ENCODE data around the gene UBTF. TPM values are rescaled to one million over a fixed set of nuclear protein-coding genes. Genes with fewer than 3 reads are reported as not detected.
A peak's percentile ranks its signal among the peaks of the same experiment; 100 is the strongest.

The UBTF gene
- total and polyA plus RNA-seq, 2 donors (not counting 3 experiments of a cell fraction or from before 2014, with no cell fraction given) = 14.7 to 84.7 TPM

DNA sequence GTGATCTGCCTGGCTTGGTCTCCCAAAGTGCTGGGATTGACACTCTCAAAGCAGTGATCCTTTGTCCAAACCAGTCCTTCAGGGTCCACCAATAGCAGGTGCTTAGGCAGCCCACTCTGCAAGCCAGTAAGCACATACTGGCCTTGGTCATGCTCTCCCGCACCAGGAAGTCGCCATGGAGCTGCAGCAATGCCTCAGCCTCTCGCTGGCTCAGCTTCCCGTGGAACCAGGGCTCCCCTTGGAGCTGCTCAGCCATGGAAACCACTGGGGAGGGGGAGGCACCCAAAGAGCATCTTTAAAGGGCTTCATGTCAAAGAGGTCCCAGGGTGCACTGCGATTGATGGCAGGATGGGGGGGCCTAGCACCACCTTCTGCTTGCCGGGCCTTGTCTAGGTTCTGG, 9.6 kb upstream of the UBTF start:
- Histone ChIP-seq H3K4me2 (ENCODE audit: insufficient read depth, low read length) (no peak overlapping the region), H3K9ac (replicated peaks; ENCODE audit: extremely low read depth, insufficient read depth, low read length) (no peak overlapping the region), H3K9me1 (replicated peaks; ENCODE audit: control insufficient read depth, extremely low read depth, insufficient read depth, low read length) (no peaks in the 10 kb centered on the region), H3K4me3 (replicated peaks in 1 of 3; ENCODE audit: insufficient read depth in 1 of 3, low read depth in 1 of 3, low read length in 3 of 3) (no peak overlapping the region), H3K27me3 (ENCODE audit: control insufficient read depth in 2 of 2, insufficient read depth in 2 of 2, low read length in 2 of 2) (no peaks in the 10 kb centered on the region), H3K4me1 (ENCODE audit: control insufficient read depth, extremely low read depth, insufficient read depth, low read length) (peaks cover under 1% of the 10 kb centered on the region), H3K36me3 (ENCODE audit: control insufficient read depth in 2 of 2, extremely low read depth in 1 of 2, insufficient read depth in 2 of 2, low read length in 2 of 2) (no peaks in the 10 kb centered on the region), H4K20me1 (replicated peaks; ENCODE audit: control insufficient read depth, extremely low read depth, insufficient read depth, low read length) (no peaks in the 10 kb centered on the region), H3K27ac (ENCODE audit: insufficient read depth, low read depth, low read length) (no peak overlapping the region), H3K79me2 (ENCODE audit: control insufficient read depth, insufficient read depth, low read length) (no peaks in the 10 kb centered on the region), H3K9me3 (replicated peaks; ENCODE audit: control insufficient read depth, insufficient read depth, low read length) (no peaks in the 10 kb centered on the region), H2AFZ (ENCODE audit: low read depth, low read length) (no peak overlapping the region)
- FAIRE-seq (no peak), DNase-seq (ENCODE audit: low read depth, low spot score) (no peak)
- CTCF ChIA-PET = interaction anchor here (1.0 kb wide), 1 partner anchor 79 kb away, joined by 5 read pairs; the partner anchor contains the start of gene RUNDC3A
- BruUV-seq (replicated peaks) = no TSS peak
- intact Hi-C loops (cut with micrococcal nuclease) = no loop called here
- TF ChIP-seq POLR2AphosphoS5 (IDR thresholded peaks at IDR 0.05; ENCODE audit: insufficient read depth, low read depth, low read length) (no peak), JUN (IDR thresholded peaks at IDR 0.05; ENCODE audit: borderline replicate concordance, insufficient read depth, insufficient read length, low read depth) (no peak), GATA2 (IDR thresholded peaks at IDR 0.05; ENCODE audit: insufficient read depth, insufficient read length, low read depth, low read length) (no peak), MYC (IDR thresholded peaks at IDR 0.05; ENCODE audit: low read depth, low read length) (no peak)
- dilution Hi-C loops (cut with MboI; ENCODE audit: extremely low pct_ligation_motif_present, low sequenced_read_pairs) = no loop called here
- POLR2A ChIA-PET = no interaction called here

GRCh38 chr17:44223541-44224071, 4.1 kb upstream of the UBTF start:
- Histone ChIP-seq H3K4me1 (ENCODE audit: control insufficient read depth, extremely low read depth, insufficient read depth, low read length) (peaks cover 28% of the 10 kb centered on the region), H3K27me3 (ENCODE audit: control insufficient read depth in 2 of 2, insufficient read depth in 2 of 2, low read length in 2 of 2) (no peaks in the 10 kb centered on the region), H2AFZ (ENCODE audit: low read depth, low read length) (no peak overlapping the region), H3K27ac (ENCODE audit: insufficient read depth, low read depth, low read length) (peak overlapping the region; percentile 4), H3K79me2 (ENCODE audit: control insufficient read depth, insufficient read depth, low read length) (peaks cover 9% of the 10 kb centered on the region), H3K36me3 (ENCODE audit: control insufficient read depth in 2 of 2, extremely low read depth in 1 of 2, insufficient read depth in 2 of 2, low read length in 2 of 2) (no peaks in the 10 kb centered on the region), H3K4me2 (ENCODE audit: insufficient read depth, low read length) (no peak overlapping the region), H3K4me3 (replicated peaks in 1 of 3; ENCODE audit: insufficient read depth in 1 of 3, low read depth in 1 of 3, low read length in 3 of 3) (no peak overlapping the region), H3K9me1 (replicated peaks; ENCODE audit: control insufficient read depth, extremely low read depth, insufficient read depth, low read length) (no peaks in the 10 kb centered on the region), H3K9me3 (replicated peaks; ENCODE audit: control insufficient read depth, insufficient read depth, low read length) (no peaks in the 10 kb centered on the region), H4K20me1 (replicated peaks; ENCODE audit: control insufficient read depth, extremely low read depth, insufficient read depth, low read length) (no peaks in the 10 kb centered on the region), H3K9ac (replicated peaks; ENCODE audit: extremely low read depth, insufficient read depth, low read length) (no peak overlapping the region)
- TF ChIP-seq EZH2 (IDR thresholded peaks at IDR 0.05; ENCODE audit: borderline replicate concordance, low read depth, low read length, severe bottlenecking) = no peak
- TF ChIP-seq MYC (IDR thresholded peaks at IDR 0.05; ENCODE audit: low read depth, low read length) = no peak
- TF ChIP-seq GATA2 (IDR thresholded peaks at IDR 0.05; ENCODE audit: insufficient read depth, insufficient read length, low read depth, low read length) = peak; percentile 20
- TF ChIP-seq MAX (IDR thresholded peaks at IDR 0.05; ENCODE audit: insufficient read depth, insufficient read length) = no peak
- no peak for TF ChIP-seq CTCF (IDR thresholded peaks at IDR 0.05; ENCODE audit: extremely low read depth in 1 of 2, insufficient read depth in 1 of 2, low read depth in 1 of 2, low read length in 2 of 2)
- peak; percentile 45 for TF ChIP-seq JUN (IDR thresholded peaks at IDR 0.05; ENCODE audit: borderline replicate concordance, insufficient read depth, insufficient read length, low read depth)
- TF ChIP-seq POLR2A (IDR thresholded peaks at IDR 0.05; ENCODE audit: low read depth, low read length) = peak; percentile 26
- peak; percentile 59 for TF ChIP-seq FOS (IDR thresholded peaks at IDR 0.05; ENCODE audit: borderline replicate concordance, insufficient read depth, low read length)
- peak; percentile 76 for TF ChIP-seq POLR2AphosphoS5 (IDR thresholded peaks at IDR 0.05; ENCODE audit: insufficient read depth, low read depth, low read length)
- DNase-seq (ENCODE audit: low read depth, low spot score) (peak; percentile 97), FAIRE-seq (peak; percentile 99)
- intact Hi-C loops (cut with micrococcal nuclease) = loop anchor here (1.0 to 5.0 kb wide), 2 partner anchors 56 to 84 kb away; partner anchors contain the start of gene RUNDC3A
- BruUV-seq (replicated peaks) = no TSS peak
- ChIA-PET CTCF (interaction anchor here (1.0 to 1.2 kb wide), 2 partner anchors 86 to 107 kb away, joined by 3 to 4 read pairs; no protein-coding TSS in a partner anchor), POLR2A (interaction anchor here (0.7 kb wide), 1 partner anchor 280 kb away, joined by 3 read pairs; no protein-coding TSS in a partner anchor)
- dilution Hi-C loops (cut with MboI; ENCODE audit: extremely low pct_ligation_motif_present, low sequenced_read_pairs) = no loop called here
